LNCAP (cell line): ENCODE measurements around the gene TLCD2.

ENCODE experiments used
- TF ChIP-seq, protein P1 (sequence below): fragments of 450-650 bp; IDR thresholded peaks from 2 replicates; pipeline ENCODE4 v1.5.1; 2017; ENCODE audit warnings: mild to moderate bottlenecking

TLCD2 gene

DNA sequence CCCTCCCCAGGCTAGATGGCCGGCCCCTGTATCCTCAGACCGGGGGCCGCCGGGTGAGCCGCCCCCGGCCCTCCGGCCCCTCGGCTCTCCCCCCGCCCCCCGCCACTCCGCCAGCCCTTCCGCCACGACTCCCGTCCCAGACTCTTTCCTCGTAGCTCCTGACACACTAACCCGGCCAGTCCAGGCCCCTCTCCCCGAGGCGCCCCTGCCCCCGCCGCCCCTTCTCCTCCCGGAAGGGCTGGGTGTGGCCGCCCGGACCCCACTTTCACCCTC, 5.6 kb upstream of the TLCD2 start:
- TF ChIP-seq, protein P1, sequence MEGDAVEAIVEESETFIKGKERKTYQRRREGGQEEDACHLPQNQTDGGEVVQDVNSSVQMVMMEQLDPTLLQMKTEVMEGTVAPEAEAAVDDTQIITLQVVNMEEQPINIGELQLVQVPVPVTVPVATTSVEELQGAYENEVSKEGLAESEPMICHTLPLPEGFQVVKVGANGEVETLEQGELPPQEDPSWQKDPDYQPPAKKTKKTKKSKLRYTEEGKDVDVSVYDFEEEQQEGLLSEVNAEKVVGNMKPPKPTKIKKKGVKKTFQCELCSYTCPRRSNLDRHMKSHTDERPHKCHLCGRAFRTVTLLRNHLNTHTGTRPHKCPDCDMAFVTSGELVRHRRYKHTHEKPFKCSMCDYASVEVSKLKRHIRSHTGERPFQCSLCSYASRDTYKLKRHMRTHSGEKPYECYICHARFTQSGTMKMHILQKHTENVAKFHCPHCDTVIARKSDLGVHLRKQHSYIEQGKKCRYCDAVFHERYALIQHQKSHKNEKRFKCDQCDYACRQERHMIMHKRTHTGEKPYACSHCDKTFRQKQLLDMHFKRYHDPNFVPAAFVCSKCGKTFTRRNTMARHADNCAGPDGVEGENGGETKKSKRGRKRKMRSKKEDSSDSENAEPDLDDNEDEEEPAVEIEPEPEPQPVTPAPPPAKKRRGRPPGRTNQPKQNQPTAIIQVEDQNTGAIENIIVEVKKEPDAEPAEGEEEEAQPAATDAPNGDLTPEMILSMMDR: no peak

DNA sequence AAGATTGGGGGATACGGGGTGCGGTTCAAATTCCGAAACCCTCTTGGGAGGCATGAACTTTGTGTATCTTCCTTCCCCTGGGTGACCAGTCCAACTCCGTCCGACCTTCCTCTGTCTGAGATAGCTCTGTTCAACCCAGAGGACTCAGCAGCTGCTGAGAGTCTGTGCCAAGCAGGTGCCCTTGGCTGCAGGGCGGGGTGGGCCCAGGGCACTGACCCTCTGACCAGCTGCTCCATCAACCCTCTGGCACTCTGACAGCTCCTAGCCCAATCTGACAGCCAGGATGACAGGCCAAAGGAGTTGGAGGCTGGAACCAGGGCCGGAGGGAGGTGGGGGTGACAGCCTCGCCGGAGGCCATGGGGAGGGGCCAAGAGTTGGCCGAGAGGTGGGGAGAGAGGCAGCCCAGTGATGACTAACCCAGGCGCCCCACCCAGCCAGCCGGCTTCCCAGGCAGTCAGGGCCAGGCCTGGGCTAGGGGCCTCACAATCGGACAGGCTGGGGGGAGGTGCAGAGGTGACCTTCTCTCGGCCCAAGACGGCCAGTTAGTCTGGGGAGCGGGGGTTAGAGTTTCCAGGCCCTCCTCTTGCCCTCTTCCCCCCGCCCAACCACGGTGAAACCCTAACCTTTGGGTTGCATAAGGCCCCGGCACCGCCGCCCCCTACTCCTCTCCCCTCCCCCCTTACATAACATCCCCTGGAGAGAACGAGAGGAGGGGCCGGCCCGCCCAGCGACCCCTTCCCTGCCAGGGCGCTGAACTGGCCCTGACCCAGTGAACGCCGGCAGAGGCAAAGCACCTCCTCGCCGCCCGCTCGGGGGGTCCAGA, 5.0 kb upstream of the TLCD2 start:
- TF ChIP-seq, protein P1: no peak

- TF ChIP-seq, protein P1: no peak
These were observed 4.3 kb upstream of the TLCD2 start for GRCh38 chr17:1714427-1714979.

DNA sequence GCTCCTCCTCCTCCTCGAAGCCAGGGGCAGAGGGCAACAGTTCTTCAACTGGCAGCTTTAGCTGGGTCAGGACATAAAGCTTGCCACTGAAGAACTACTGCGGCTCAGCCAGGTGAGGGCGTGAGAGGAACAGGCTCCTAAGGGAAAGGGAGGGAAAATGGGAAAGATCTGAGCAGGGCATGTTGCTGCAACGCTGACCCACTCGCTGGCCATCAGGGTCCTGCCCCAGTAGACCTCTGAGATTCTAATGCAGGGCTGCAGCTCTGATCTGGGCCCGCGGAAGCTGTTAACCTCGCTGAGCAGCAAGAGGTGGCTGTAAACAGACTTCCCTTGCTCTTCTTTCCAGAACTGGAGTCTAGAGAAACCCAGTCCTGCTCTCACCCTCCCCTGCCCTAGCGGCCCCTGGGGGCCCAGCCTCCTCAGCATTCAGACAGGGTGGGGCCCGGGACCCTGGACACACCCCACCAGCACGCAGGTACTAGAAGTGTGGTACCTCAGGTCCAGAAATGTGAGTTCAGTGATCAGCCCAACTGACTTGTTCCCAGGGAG, 3.8 kb upstream of the TLCD2 start:
- TF ChIP-seq, protein P1: peak; percentile 74

DNA sequence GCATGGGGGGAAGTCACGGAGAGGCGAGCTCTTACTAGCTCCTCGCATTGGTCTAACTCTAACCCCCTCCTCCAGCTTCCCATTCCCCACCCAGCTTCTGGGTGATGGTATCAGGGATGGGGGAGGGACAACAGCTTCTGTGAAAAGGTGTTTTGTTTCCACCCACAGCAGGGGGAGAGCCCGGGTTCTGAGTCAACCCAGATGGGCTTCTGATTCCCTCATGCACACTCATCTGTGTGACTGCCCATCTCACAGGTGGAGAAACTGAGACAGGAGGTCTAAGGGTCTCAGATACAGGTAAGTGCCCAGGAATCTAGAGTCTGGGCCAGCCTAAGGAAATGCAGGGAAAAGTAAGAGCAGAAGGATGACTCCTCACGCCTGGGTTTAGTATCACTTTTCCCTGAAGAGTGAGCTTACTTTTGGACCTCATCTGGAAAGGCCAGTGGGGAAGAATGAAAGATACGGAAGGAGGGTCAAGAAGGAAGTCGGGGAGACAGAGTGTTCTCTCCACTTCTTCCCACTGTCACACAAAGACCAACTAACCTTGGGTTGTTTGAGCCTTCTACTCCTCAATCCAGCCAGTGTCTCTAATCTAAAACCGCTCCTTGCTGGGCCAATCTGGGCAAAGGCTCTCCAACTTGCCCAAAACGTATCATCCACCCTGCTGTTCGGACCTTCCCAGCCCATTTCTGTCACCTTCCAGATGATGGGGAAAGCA, 3.1 kb upstream of the TLCD2 start:
- TF ChIP-seq, protein P1: no peak

- TF ChIP-seq, protein P1: no peak
These were observed 2.1 kb upstream of the TLCD2 start for GRCh38 chr17:1712271-1712670.

DNA sequence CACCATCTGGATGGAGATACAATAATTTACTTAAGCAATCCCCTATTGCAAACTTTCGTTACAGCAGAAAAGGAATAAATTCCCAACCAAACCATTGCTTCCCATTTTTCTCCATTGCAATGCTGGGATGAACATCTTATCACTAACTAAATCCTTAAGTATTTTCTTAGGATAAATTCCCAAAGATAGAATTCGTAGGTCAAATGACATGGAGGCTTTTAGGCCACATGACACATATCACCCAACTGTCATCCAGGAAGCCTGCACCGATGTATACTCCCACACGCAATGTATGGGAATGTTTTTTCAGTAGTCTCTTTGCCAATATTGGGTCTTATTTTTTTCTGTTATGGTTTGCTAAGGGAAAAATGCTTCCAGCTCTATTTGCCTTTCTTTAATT, 1.6 kb upstream of the TLCD2 start:
- TF ChIP-seq, protein P1: no peak
